Measurements from ENCODE around the gene CCDC50.

GRCh38 chr3:191283400-191283799 lies 45.8 kb upstream of the CCDC50 start:
- TF ChIP-seq CTCF (conservative IDR thresholded peaks at IDR 0.05), result no peak
- no peak for TF ChIP-seq ZFX (IDR thresholded peaks at IDR 0.05)

All from C4-2B (cell line).